HEK293 (cell line): ENCODE results near the gene ARHGEF28.

Experiments
- CTCF ChIA-PET: fragments of 350-600 bp; formaldehyde crosslinking; extraction: SDS; loops from one replicate; lab custom pipeline; 2021; ENCODE audit warnings: antibody characterized with exemption; lab: Yijun Ruan, JAX
- POLR2A ChIA-PET: fragments of 300-600 bp; formaldehyde crosslinking; extraction: SDS; loops from one replicate; lab custom pipeline; 2020; ENCODE audit warnings: antibody characterized with exemption, inconsistent platforms; lab: Yijun Ruan, JAX
- H3K27ac ChIP-seq: fragments of 200-500 bp; sonication (Bioruptor generic); 2 replicates; pipeline ENCODE4 v1.5.1; 2014; ENCODE audit warnings: low read depth, low read length, control low read depth, inconsistent platforms; ENCODE audit errors: extremely low read depth
- H3K36me3 ChIP-seq, 2 experiments: fragments of 200-500 bp in 1 of 2; sonication (Bioruptor generic) in 1 of 2; 1 replicate in 1 of 2; 2 replicates in 1 of 2; pipeline ENCODE4 v1.5.1; 2014 to 2017; ENCODE audit warnings: inconsistent platforms in 2 of 2, low read length in 2 of 2; ENCODE audit not compliant: control insufficient read depth in 2 of 2, insufficient read depth in 1 of 2
- H3K4me1 ChIP-seq: fragments of 200-500 bp; sonication (Bioruptor generic); 2 replicates; pipeline ENCODE4 v1.5.1; 2014; ENCODE audit warnings: mild to moderate bottlenecking, low read length, inconsistent platforms; ENCODE audit not compliant: control insufficient read depth, insufficient read depth
- H3K4me3 ChIP-seq: 2 replicates; pipeline ENCODE4 v1.5.1; 2011; ENCODE audit warnings: low read depth, mild to moderate bottlenecking, control low read depth, low read length, moderate library complexity
- H3K9me3 ChIP-seq: fragments of 200-500 bp; sonication (Bioruptor generic); 2 replicates; pipeline ENCODE4 v1.5.1; 2014; ENCODE audit warnings: low read depth, low read length, inconsistent platforms; ENCODE audit not compliant: control insufficient read depth, insufficient read depth
- FEZF1 ChIP-seq: fragments of 450-650 bp; formaldehyde crosslinking; IDR thresholded peaks from 2 replicates; pipeline ENCODE4 v1.5.1; 2016; ENCODE audit warnings: missing biosample characterization, missing genetic modification characterization
- PBX3 ChIP-seq: sonication (generic); formaldehyde crosslinking; IDR thresholded peaks from 2 replicates; pipeline ENCODE4 v1.8.1; 2022; ENCODE audit warnings: mild to moderate bottlenecking, moderate library complexity, missing genetic modification reagents
- PRDM2 ChIP-seq: fragments of 450-650 bp; formaldehyde crosslinking; IDR thresholded peaks from 2 replicates; pipeline ENCODE4 v1.5.1; 2016; ENCODE audit warnings: missing biosample characterization, missing genetic modification characterization, borderline replicate concordance
- ZBTB44 ChIP-seq: fragments of 450-650 bp; IDR thresholded peaks from 2 replicates; pipeline ENCODE4 v1.5.1; 2018; ENCODE audit warnings: missing biosample characterization, mild to moderate bottlenecking, missing genetic modification characterization
- ZFP3 ChIP-seq: fragments of 450-650 bp; formaldehyde crosslinking; IDR thresholded peaks from 2 replicates; pipeline ENCODE4 v1.5.1; 2016; ENCODE audit warnings: low read depth, missing biosample characterization, missing genetic modification characterization
- ZFP69B ChIP-seq: fragments of 450-650 bp; formaldehyde crosslinking; IDR thresholded peaks from 2 replicates; pipeline ENCODE4 v1.5.1; 2016; ENCODE audit warnings: missing biosample characterization, missing genetic modification characterization
- ZNF133 ChIP-seq: fragments of 450-650 bp; formaldehyde crosslinking; IDR thresholded peaks from 2 replicates; pipeline ENCODE4 v1.5.1; 2016; ENCODE audit warnings: missing biosample characterization, missing genetic modification characterization
- ZNF169 ChIP-seq: fragments of 450-650 bp; formaldehyde crosslinking; IDR thresholded peaks from 2 replicates; pipeline ENCODE4 v1.5.1; 2016; ENCODE audit warnings: missing biosample characterization, missing genetic modification characterization
- ZNF174 ChIP-seq: fragments of 450-650 bp; formaldehyde crosslinking; IDR thresholded peaks from 2 replicates; pipeline ENCODE4 v1.5.0; 2017; ENCODE audit warnings: missing biosample characterization, mild to moderate bottlenecking, missing genetic modification characterization
- ZNF280D ChIP-seq: fragments of 450-650 bp; formaldehyde crosslinking; IDR thresholded peaks from 2 replicates; pipeline ENCODE4 v1.5.1; 2016; ENCODE audit warnings: missing biosample characterization, missing genetic modification characterization
- ZNF366 ChIP-seq: fragments of 450-650 bp; formaldehyde crosslinking; conservative IDR thresholded peaks from 2 replicates; pipeline ENCODE4 v1.5.1; 2016; ENCODE audit warnings: missing biosample characterization, missing genetic modification characterization
- ZNF394 ChIP-seq: fragments of 450-650 bp; formaldehyde crosslinking; IDR thresholded peaks from 2 replicates; pipeline ENCODE4 v1.5.1; 2016; ENCODE audit warnings: missing biosample characterization, missing genetic modification characterization, mild to moderate bottlenecking, moderate library complexity, borderline replicate concordance
- ZNF423 ChIP-seq: fragments of 450-650 bp; formaldehyde crosslinking; IDR thresholded peaks from 2 replicates; pipeline ENCODE4 v1.5.1; 2016; ENCODE audit warnings: missing biosample characterization, missing genetic modification characterization
- ZNF488 ChIP-seq: fragments of 450-650 bp; formaldehyde crosslinking; IDR thresholded peaks from 2 replicates; pipeline ENCODE4 v1.5.1; 2016; ENCODE audit warnings: missing biosample characterization, missing genetic modification characterization
- ZNF558 ChIP-seq: fragments of 450-650 bp; formaldehyde crosslinking; IDR thresholded peaks from 2 replicates; pipeline ENCODE4 v1.5.1; 2016; ENCODE audit warnings: missing biosample characterization, missing genetic modification characterization
- ZNF561 ChIP-seq: fragments of 450-650 bp; IDR thresholded peaks from 2 replicates; pipeline ENCODE4 v1.5.1; 2018; ENCODE audit warnings: missing biosample characterization, missing genetic modification characterization, borderline replicate concordance
- ZNF621 ChIP-seq: fragments of 450-650 bp; formaldehyde crosslinking; IDR thresholded peaks from 2 replicates; pipeline ENCODE4 v1.5.1; 2017; ENCODE audit warnings: missing biosample characterization, missing genetic modification characterization
- ZNF626 ChIP-seq: fragments of 450-650 bp; sonication (Bioruptor Pico); formaldehyde crosslinking; IDR thresholded peaks from 2 replicates; pipeline ENCODE4 v1.5.1; 2018; ENCODE audit warnings: missing biosample characterization, missing genetic modification characterization, inconsistent platforms
- ZNF664 ChIP-seq: fragments of 450-650 bp; formaldehyde crosslinking; IDR thresholded peaks from 2 replicates; pipeline ENCODE4 v1.5.1; 2016; ENCODE audit warnings: missing biosample characterization, missing genetic modification characterization
- ZNF677 ChIP-seq: fragments of 450-650 bp; IDR thresholded peaks from 2 replicates; pipeline ENCODE4 v1.5.0; 2018; ENCODE audit warnings: missing biosample characterization, mild to moderate bottlenecking, missing genetic modification characterization, moderate library complexity
- ZNF776 ChIP-seq: fragments of 450-650 bp; formaldehyde crosslinking; IDR thresholded peaks from 2 replicates; pipeline ENCODE4 v1.5.0; 2017; ENCODE audit warnings: missing biosample characterization, missing genetic modification characterization, borderline replicate concordance
- ZNF785 ChIP-seq: fragments of 450-650 bp; formaldehyde crosslinking; IDR thresholded peaks from 2 replicates; pipeline ENCODE4 v1.5.1; 2016; ENCODE audit warnings: missing biosample characterization, missing genetic modification characterization

ARHGEF28 gene

GRCh38 chr5:73719632-73720031 is 93.6 kb downstream of the ARHGEF28 start (continued):
- TF ChIP-seq ZNF561: no peak
- TF ChIP-seq ZNF558 (tag by site-specific recombination): no peak

GRCh38 chr5:73722231-73722630 is 96.2 kb downstream of the ARHGEF28 start:
- CTCF ChIA-PET: no interaction called here
- POLR2A ChIA-PET: no interaction called here

GRCh38 chr5:73726071-73726470 is 100.1 kb downstream of the ARHGEF28 start:
- H3K36me3 ChIP-seq: no peaks in the 10 kb centered on the region
- ChIA-PET CTCF (interaction anchor here (0.6 kb wide), 1 partner anchor 77 kb away, joined by 3 read pairs; no protein-coding TSS in a partner anchor), POLR2A (no interaction called here)
- H3K4me3 ChIP-seq: no peak overlapping the region
- H3K4me1 ChIP-seq: no peaks in the 10 kb centered on the region
- no peak overlapping the region for H3K27ac ChIP-seq
- H3K9me3 ChIP-seq: no peaks in the 10 kb centered on the region
- TF ChIP-seq PRDM2 (no peak), ZNF366 (no peak), ZFP69B (tag by site-specific recombination) (no peak), ZNF174 (tag by site-specific recombination) (no peak), ZNF621 (tag by site-specific recombination) (no peak), ZNF280D (no peak), ZNF394 (tag by site-specific recombination) (no peak), ZBTB44 (tag by site-specific recombination) (no peak), PBX3 (no peak), ZFP3 (tag by site-specific recombination) (no peak), ZNF626 (no peak), ZNF664 (tag by site-specific recombination) (no peak), ZNF677 (tag by site-specific recombination) (no peak), ZNF776 (tag by site-specific recombination) (no peak), ZNF133 (no peak), ZNF488 (tag by site-specific recombination) (no peak)

More at GRCh38 chr5:73722231-73722630, 96.2 kb downstream of the ARHGEF28 start:
- no peaks in the 10 kb centered on the region for H3K4me1 ChIP-seq
- H3K36me3 ChIP-seq: no peaks in the 10 kb centered on the region
- H3K4me3 ChIP-seq: no peak overlapping the region
- TF ChIP-seq ZNF785 (no peak), ZNF169 (tag by site-specific recombination) (no peak), ZNF423 (no peak), FEZF1 (tag by site-specific recombination) (no peak)
- H3K9me3 ChIP-seq: no peaks in the 10 kb centered on the region
- no peak overlapping the region for H3K27ac ChIP-seq
